Raji (cell line): ENCODE data around the gene ZNF485.

ENCODE experiments used
- POLR2A ChIP-seq: IDR thresholded peaks from 2 replicates; pipeline ENCODE4 v1.6.1; 2011; ENCODE audit warnings: low read depth, low read length, control low read depth; ENCODE audit not compliant: insufficient read depth

The ZNF485 gene

DNA sequence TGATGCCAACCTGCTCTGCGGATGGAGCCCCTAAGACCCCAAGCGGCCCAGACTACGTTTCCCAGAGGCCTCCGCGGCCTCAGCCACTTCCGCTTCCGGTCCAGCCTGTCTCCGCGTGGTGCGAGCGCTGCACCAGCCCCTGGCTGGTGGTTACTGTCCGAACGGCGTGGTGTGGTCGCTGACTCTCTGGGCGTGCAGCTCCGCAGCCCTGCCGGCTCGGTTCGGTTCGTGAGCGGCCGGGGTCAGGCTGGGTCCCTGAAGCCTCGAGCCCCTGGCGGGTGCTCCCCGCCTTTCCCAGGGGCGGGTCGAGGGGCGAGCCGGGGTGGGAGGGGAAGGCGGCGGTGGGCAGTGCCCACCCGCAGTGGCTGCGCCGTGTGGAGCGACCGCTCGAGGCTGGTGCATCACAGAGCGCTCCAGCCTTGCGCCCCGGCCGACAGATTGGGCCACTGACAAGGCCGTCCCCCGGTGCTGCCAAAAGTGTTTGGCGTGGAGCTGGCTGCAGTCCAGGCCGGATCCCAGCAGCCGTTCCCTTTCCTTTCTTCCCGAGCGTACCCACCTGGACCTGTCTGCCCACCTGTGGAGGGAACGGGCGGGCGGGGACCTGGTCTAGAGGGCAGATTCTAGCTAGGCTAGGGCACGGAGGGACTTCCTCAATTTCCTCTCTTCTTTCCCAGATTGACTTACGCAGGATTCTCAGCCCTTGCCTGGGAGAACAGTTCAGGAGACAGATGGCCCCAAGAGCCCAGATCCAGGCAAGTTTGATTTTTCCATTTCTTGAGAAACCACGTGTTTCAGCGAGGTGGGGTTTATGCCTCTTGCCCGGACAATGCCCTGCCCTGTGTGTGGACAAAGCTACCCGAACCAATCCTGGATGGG lies at the start of gene ZNF485:
ZNF485 (plus strand) TSS at position 116 of the 876 bp plus-strand sequence; CDS start at position 729, 613 bp downstream.
- peak; percentile 94 for TF ChIP-seq POLR2A

DNA sequence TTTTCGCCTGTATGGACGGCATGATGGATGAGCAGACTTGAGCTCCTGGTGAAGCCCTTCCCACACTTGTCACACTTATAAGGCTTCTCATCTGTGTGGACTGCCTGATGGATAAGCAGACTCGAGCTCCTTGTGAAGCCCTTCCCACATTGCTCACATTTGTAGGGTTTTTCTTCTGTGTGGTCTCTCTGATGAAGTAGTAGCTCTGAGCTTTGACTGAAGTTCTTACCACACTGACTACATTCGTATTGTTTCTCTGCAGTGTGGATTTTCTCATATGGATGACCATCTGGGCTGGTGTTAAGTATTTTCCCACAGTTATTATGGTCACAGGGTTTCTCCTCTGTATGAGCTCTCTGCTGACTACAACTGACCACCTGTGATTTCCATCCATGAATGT lies 49.0 kb upstream of the ZNF485 start:
- no peak for TF ChIP-seq POLR2A

- no peak for TF ChIP-seq POLR2A
These were observed 36.6 kb upstream of the ZNF485 start for GRCh38 chr10:43569681-43570080.

GRCh38 chr10:43570971-43571370 lies 35.3 kb upstream of the ZNF485 start:
- TF ChIP-seq POLR2A: no peak

GRCh38 chr10:43573250-43574000 lies 32.8 kb upstream of the ZNF485 start:
- TF ChIP-seq POLR2A: no peak

- TF ChIP-seq POLR2A: no peak
These were observed 32.0 kb upstream of the ZNF485 start, which contains the start of gene ZNF239 for GRCh38 chr10:43574001-43574892. Gene ZNF239 (minus strand): TSS chr10:43574616. CDS start chr10:43558079, 16,537 bp downstream.

DNA sequence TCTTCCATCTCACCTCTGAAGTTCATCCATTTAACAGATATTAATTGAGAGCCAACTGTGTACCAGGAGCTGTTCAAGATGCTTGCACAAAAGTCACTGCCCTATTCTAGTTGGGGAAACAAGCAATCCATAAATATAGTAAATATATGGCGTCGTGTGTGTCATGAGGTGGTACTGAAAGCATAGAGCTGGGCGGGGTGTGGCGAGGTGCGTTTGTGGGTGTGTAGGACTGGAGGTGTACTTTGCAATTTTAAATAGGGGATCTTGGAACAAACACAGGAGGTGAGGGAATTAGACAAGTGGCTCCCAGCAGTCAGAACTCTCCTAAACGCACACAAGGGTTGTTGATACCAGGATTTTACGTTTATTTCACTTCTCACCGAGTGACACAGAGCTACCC lies 31.3 kb upstream of the ZNF485 start:
- TF ChIP-seq POLR2A: no peak

DNA sequence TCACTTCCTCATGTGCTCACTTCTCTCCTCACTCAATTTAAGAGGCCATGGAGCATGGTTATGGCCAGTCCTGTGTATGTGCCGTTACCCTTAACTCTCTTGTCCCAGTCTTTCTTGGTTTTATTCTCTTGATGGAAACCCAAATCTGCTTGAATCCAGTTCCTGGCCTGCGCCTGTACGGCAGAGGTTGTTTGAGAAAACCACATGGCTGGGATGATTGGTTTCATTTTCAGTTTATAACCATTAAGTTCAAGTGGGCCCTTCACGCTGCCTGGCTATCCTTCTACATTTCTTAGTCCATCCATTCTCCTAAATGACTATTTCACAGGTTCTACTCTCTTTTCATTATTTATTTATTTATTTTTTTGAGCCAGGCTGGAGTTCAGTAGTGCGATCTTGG lies 30.2 kb upstream of the ZNF485 start:
- TF ChIP-seq POLR2A: no peak

DNA sequence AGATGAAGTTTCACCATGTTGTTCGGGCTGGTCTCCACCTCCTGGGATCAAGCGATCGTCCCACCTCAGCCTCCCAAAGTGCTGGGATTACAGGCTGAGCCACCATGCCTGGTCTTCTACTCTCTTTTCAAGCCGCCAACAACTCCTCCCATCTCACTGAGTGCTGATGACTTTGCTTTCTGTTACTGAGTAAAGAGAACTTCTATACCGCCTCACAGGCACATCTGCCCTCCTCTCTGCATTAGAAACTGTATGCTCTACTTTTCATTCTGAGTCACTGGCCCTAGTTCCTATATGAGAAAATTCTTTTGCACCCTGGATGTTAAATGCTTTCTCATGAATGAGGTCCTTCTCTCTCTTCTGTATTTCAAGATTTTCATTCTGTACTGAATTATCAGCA lies 29.7 kb upstream of the ZNF485 start:
- no peak for TF ChIP-seq POLR2A

- TF ChIP-seq POLR2A: no peak
These were observed 22.2 kb upstream of the ZNF485 start for GRCh38 chr10:43584051-43584450.

DNA sequence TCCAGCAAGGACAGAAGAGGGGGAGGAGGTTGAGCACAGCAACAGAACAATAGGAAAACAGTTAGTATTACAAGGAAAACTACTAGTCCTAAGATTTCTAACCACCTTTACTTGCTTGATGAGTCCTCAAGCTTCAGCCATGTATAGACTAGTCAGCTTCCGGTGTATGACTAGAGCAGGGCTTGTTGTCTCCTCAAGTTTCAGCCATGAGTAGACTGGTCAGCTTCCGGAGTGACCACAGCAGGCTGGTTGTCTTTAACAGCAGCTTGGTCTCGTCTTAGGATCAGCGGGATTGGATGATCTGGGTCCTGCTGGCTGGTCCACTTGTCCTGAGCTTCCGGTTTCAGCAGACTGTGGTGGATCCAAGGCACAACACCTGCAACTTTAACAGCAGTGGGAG lies 21.2 kb upstream of the ZNF485 start:
- TF ChIP-seq POLR2A: no peak

GRCh38 chr10:43585981-43586729 lies 20.1 kb upstream of the ZNF485 start:
- TF ChIP-seq POLR2A: no peak

DNA sequence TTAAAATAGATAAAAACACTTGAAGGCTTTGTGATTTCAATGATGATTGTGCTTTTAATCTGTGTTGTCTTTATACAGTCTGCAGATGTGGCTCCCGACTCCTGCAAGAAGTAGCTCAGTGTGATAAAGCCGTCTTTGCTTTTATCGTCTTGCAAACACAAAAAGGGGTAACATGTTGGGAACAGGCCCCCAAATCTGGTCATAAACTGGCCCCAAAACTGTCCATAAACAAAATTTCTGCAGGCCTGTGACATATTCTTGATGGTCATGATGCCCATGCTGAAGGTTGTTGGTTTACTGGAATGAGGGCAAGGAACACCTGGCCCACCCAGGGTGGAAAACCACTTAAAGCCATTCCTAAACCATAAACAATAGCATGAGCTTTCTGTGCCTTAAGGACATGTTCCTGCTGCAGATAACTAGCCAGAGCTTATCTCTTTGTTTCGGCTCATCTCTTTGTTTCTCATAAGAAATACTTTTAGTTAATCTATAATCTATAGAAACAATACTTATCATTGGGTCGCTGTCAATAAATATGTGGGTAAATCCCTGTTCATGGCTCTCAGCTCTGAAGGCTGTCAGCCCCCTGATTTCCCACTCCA lies 14.8 kb upstream of the ZNF485 start:
- no peak for TF ChIP-seq POLR2A
